Skeletal muscle tissue (tissue), 4 donors: ENCODE results near the gene PVALEF. TPM values are rescaled to one million over a fixed set of nuclear protein-coding genes. Genes with fewer than 3 reads are reported as not detected.

Experiments used
- H3K27ac ChIP-seq: one replicate; pipeline ENCODE4 v1.7.0; 2013; ENCODE audit warnings: mild to moderate bottlenecking, low read depth, low read length, inconsistent platforms
- H3K27me3 ChIP-seq, 3 donors: one replicate each; pipeline ENCODE4 v1.7.0; 2013; ENCODE audit warnings: low read length in 3 of 3; ENCODE audit not compliant: control insufficient read depth in 3 of 3, insufficient read depth in 3 of 3
- H3K36me3 ChIP-seq, 3 donors: one replicate each; pipeline ENCODE4 v1.7.0; 2013; ENCODE audit warnings: low read length in 3 of 3; ENCODE audit not compliant: control insufficient read depth in 3 of 3, insufficient read depth in 3 of 3
- H3K4me1 ChIP-seq, 3 donors: one replicate each; pipeline ENCODE4 v1.7.0; 2013; ENCODE audit warnings: low read length in 3 of 3, mild to moderate bottlenecking in 3 of 3; ENCODE audit not compliant: control insufficient read depth in 3 of 3, insufficient read depth in 3 of 3
- H3K4me3 ChIP-seq, 3 donors: one replicate each; pipeline ENCODE4 v1.7.0; 2013; ENCODE audit warnings: low read length in 3 of 3
- H3K9ac ChIP-seq, 3 donors: one replicate each; pipeline ENCODE4 v1.7.0; 2013; ENCODE audit warnings: low read length in 3 of 3, mild to moderate bottlenecking in 3 of 3, moderate library complexity in 2 of 3, low read depth in 1 of 3
- H3K9me3 ChIP-seq, 3 donors: one replicate each; pipeline ENCODE4 v1.7.0; 2013; ENCODE audit warnings: low read length in 3 of 3; ENCODE audit not compliant: control insufficient read depth in 3 of 3
- total RNA-seq: library from RNA; depleted of rRNA; stranded (reverse); fragments of >200 nt; gene quantifications from one replicate; pipeline ENCODE4 v1.2.3, GENCODE V29; 2014
- donor health status: Osteomylitis.

The PVALEF gene
- total RNA-seq, 1 donor from 2014 or later = not detected

DNA sequence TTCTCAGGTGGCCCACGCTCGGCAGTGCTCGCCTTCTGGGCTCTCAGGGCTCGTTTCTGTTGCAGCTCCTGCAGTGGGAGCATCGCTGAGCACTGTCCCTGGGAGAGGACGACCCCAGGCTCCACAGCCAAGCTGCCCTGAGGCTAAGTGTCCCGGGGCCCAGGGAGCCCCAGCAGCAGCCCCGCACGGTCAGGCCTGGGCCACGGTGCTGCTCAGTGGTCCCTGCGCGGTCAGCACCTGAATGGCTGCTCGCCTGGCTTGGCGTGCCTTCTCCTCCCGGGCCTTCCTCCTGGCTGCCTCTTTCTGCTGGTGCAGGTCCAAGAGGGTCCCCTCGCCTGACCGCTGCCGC lies 34.1 kb downstream of the PVALEF start:
- no peaks in the 10 kb centered on the region for H3K9me3 ChIP-seq
- peaks cover 0 to 5% (median 0%) of the 10 kb centered on the region in 3 donors for H3K4me1 ChIP-seq
- H3K9ac ChIP-seq = no peak overlapping the region
- no peak overlapping the region for H3K27ac ChIP-seq
- H3K4me3 ChIP-seq = no peak overlapping the region
- peaks cover 0 to 9% (median 6%) of the 10 kb centered on the region in 3 donors for H3K36me3 ChIP-seq
- H3K27me3 ChIP-seq = no peaks in the 10 kb centered on the region

DNA sequence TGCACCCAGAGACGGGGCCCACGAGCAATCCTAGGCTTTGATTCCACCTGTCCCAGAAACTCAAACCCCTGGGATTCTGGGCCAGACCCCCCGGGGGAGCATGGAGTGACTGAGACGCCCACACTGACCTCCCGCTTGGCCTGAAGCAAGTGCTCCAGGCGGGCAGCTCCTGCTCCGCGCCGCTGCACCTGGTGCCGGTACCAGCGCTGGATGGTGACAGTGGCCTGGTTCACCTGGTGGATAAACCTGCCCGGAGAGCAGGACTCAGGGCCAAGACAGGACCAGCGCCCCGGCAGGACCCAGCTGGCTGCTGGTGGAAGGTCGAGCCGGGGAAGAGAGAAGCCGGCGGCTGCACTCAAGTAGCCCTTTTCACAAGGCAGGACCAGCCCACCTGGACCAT lies 34.9 kb downstream of the PVALEF start:
- H3K27me3 ChIP-seq = no peaks in the 10 kb centered on the region
- no peak overlapping the region for H3K9ac ChIP-seq
- H3K9me3 ChIP-seq = no peaks in the 10 kb centered on the region
- H3K27ac ChIP-seq = no peak overlapping the region
- H3K4me1 ChIP-seq = peaks cover 0 to 5% (median 0%) of the 10 kb centered on the region in 3 donors
- no peak overlapping the region for H3K4me3 ChIP-seq
- peaks cover 0 to 9% (median 6%) of the 10 kb centered on the region in 3 donors for H3K36me3 ChIP-seq

DNA sequence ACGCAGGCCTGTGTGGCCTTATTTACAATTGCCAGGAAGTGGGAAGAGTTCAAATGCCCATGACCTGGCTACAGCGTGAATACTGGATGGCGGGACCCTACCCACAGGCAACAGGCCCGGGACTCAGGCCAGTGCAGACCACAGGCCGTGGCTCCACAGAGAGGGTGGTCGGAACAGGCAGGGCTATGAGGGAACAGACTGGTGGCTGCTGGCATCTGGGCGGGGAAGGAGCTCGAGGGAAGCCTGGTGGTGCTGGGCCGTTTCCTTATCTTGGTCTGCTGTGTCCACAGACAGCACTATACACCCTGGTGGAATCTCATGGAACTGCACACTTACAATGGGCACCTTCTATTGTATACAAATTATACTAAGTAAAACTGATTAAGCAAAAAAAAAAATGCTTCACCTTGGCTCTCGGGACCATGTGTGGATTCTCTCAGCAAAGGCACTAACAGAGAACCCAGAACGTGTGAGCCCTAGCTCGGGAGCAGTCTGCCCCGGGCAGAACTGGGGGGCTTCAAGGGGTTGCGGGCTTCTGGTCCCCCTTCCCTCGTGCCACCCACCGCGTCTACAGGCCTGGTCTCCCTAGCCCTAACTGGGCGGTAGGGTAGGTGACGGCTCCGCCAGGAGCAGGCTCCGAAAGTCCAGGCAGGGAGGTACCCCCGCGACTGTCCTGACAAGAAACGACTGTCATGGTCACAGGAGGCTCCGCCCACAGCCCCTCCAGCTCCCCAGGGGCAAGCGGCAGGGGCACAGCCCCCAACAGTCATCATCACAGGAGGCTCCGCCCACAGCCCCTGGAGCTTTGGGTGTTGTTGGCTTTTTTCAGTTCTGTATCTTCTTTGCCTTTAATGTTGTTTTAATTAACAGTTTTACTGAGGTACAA lies 35.6 kb downstream of the PVALEF start:
- no peaks in the 10 kb centered on the region for H3K9me3 ChIP-seq
- peaks cover 0 to 5% (median 0%) of the 10 kb centered on the region in 3 donors for H3K4me1 ChIP-seq
- H3K36me3 ChIP-seq = peaks cover 0 to 9% (median 6%) of the 10 kb centered on the region in 3 donors
- no peak overlapping the region for H3K27ac ChIP-seq
- H3K9ac ChIP-seq = no peak overlapping the region
- no peaks in the 10 kb centered on the region for H3K27me3 ChIP-seq
- no peak overlapping the region for H3K4me3 ChIP-seq

DNA sequence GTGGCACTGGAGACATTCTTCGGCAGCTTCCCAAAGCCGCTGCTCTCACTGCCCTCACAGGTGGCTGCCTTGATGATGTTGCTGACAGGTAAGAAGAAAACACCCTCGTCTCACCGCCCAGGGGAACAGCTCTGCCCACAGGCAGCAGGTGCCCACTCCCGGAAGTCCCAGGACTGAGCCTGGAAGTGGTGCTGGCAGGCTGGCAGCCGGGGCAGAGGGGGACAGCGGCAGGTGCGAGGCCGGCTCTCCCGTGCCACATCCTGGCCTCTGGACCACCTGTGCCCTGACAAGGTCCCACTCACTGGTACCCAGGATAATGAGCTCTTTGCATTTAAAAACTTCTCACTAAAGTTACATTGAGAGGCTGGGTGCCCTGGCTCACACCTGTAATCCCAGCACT lies 37.0 kb downstream of the PVALEF start:
- H3K4me1 ChIP-seq = peaks cover 0 to 3% (median 0%) of the 10 kb centered on the region in 3 donors
- peaks cover 0 to 9% (median 6%) of the 10 kb centered on the region in 3 donors for H3K36me3 ChIP-seq
- no peak overlapping the region for H3K27ac ChIP-seq
- H3K9ac ChIP-seq = no peak overlapping the region
- H3K27me3 ChIP-seq = no peaks in the 10 kb centered on the region
- H3K4me3 ChIP-seq = no peak overlapping the region
- no peaks in the 10 kb centered on the region for H3K9me3 ChIP-seq

DNA sequence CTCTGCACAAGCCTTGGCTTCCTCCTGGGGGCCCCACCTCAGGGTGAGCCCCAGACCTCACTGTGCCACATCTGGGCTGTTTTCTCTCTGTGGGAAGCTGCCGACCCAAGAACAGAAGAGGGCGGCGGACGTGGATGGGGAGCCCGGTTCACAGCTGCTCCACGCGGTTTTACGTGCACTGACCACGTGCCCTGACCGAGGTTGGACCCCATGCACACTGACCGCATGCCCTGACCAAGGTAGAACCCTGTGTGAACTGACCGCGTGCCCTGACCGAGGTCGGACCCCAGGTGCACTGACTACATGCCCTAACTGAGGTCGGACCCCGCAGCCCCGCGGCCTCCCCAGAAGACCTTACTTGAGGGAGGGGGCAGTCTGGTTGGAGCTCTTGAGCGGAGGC lies 37.8 kb downstream of the PVALEF start:
- Histone ChIP-seq H3K4me1 (peaks cover 0 to 3% (median 0%) of the 10 kb centered on the region in 3 donors), H3K9me3 (no peaks in the 10 kb centered on the region), H3K4me3 (no peak overlapping the region), H3K36me3 (peaks cover 0 to 6% (median 5%) of the 10 kb centered on the region in 3 donors), H3K9ac (no peak overlapping the region), H3K27me3 (no peaks in the 10 kb centered on the region), H3K27ac (no peak overlapping the region)

DNA sequence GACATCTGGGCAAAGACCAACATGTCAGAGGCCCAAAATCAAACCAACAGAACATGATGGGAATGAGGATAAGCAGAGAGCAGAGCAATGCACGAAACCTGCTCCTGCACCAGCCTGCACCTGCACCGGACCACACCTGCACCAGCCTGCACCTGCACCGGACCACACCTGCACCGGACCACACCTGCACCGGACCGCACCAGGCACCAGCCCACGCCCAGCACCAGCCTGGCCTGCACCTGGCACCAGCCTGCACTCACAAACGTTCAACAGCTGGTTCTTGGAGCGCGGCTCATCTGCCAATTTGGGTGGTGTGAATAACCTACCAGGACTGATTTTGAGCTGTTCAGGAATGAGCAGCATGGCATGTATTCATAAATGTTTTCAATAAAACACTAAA lies 39.3 kb downstream of the PVALEF start:
- H3K36me3 ChIP-seq = peaks cover 0 to 2% (median 0%) of the 10 kb centered on the region in 3 donors
- H3K9me3 ChIP-seq = no peaks in the 10 kb centered on the region
- peaks cover 0 to 3% (median 0%) of the 10 kb centered on the region in 3 donors for H3K4me1 ChIP-seq
- H3K27me3 ChIP-seq = no peaks in the 10 kb centered on the region
- no peak overlapping the region for H3K4me3 ChIP-seq
- no peak overlapping the region for H3K27ac ChIP-seq
- H3K9ac ChIP-seq = no peak overlapping the region

DNA sequence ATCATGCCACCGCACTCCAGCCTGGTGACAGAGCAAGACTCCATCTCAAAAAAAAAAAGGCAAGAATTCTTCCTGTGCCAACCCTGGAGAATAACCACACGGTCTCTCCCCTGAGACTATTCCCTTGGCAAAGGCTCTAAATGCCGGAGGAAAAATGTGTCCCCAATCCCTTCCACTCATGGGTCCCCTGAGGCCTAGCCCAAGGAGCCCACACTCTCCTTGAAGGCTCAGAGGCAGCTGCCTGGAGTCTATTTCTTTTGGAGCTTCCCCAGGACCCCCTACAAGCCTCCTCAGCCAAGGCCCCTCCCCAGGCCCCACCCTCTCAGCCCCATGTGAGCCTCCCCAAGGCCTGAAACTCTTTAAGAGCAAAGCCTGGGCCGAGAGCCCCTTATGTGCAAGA lies 40.9 kb downstream of the PVALEF start:
- Histone ChIP-seq H3K9me3 (no peaks in the 10 kb centered on the region), H3K36me3 (peaks cover 0 to 2% (median 0%) of the 10 kb centered on the region in 3 donors)

DNA sequence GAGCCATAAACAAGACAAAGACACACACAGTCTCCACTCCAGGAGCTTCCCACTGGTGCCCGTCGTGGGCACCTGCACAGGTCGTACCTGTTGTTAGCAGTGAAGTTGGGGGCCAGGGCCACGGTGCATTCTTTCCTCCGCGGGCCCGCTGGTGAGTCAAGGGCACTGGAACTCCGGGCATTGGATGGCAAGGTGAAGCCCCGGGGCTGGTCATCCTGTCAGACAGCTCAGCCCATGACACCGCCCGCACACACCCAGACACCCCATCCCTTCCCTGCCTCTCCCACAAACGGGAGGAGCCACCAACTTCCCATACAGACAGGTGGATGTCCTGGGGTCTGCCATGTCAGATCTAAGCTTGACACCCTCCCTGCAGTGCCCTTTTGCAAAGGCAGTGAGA lies 41.4 kb downstream of the PVALEF start:
- Histone ChIP-seq H3K4me3 (no peak overlapping the region), H3K9me3 (no peaks in the 10 kb centered on the region), H3K36me3 (peaks cover 0 to 2% (median 0%) of the 10 kb centered on the region in 3 donors), H3K9ac (no peak overlapping the region), H3K27me3 (no peaks in the 10 kb centered on the region), H3K4me1 (no peaks in the 10 kb centered on the region), H3K27ac (no peak overlapping the region)

More for the DNA sequence above, 40.9 kb downstream of the PVALEF start:
- H3K27ac ChIP-seq = no peak overlapping the region
- no peak overlapping the region for H3K9ac ChIP-seq
- H3K4me3 ChIP-seq = no peak overlapping the region
- no peaks in the 10 kb centered on the region for H3K27me3 ChIP-seq
- H3K4me1 ChIP-seq = no peaks in the 10 kb centered on the region

DNA sequence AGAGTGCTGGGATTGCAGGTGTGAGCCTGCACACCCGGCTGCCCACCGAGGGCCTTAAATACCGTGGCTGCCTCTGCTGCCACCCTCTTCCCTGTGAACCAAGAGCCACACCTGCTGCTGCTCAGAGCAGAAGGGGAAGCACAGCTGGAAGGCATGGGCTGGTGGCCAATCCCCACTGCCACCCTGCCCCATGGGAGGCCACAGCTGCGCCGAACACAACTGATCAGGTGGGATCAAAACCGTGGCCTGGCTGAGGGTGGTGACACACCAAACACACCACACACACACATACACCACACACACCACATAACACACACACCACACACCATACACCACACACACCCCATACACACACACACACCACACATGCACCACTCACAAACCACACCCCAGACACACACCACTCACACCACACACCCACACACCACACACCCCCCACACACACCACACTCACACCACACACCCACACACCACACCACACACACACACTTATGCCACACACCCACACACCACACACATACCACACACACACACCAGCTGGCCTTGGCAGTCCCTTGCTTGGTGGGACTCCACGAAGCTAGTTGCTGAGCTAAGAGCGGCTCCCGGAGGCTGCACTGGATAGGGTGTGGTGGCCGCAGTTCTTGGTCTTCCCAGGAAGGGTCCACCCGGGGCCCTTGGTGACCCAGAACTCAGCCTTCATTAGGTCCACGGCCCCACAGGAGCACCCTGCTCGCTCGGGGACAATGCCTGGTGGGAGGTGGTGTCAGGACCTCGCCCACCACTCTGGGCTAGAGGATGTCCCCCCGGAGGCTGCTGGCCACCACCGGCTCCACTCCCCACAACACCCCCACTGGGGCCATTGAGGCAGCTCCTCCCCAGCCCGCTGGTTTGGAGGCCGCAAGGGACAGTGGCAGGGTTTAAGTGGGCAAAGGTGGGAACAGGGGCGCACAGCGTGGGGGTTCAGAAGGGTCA lies 42.6 kb downstream of the PVALEF start:
- peaks cover 0 to 2% (median 0%) of the 10 kb centered on the region in 3 donors for H3K36me3 ChIP-seq
- no peaks in the 10 kb centered on the region for H3K4me1 ChIP-seq
- H3K4me3 ChIP-seq = no peak overlapping the region
- no peak overlapping the region for H3K9ac ChIP-seq
- H3K9me3 ChIP-seq = no peaks in the 10 kb centered on the region
- H3K27ac ChIP-seq = no peak overlapping the region
- H3K27me3 ChIP-seq = no peaks in the 10 kb centered on the region
